Mucosa of descending colon (tissue), 3 donors: Measurements from ENCODE around the gene F7. TPM values are rescaled to one million over a fixed set of nuclear protein-coding genes. Genes with fewer than 3 reads are reported as not detected.

Experiments
- ATAC-seq: fragments of 200-7000 bp; cut with Tn5 transposase; one replicate; pipeline ENCODE4 v1.9.1; 2020; ENCODE audit warnings: mild to moderate bottlenecking, moderate library complexity
- DNase-seq, 3 donors: peaks; one replicate each; pipeline ENCODE4 v3.0.0-alpha.2; 2020
- H3K36me3 ChIP-seq: fragments of 200-600 bp; one replicate; pipeline ENCODE4 v1.8.0; 2021; ENCODE audit warnings: low read depth, mild to moderate bottlenecking
- H3K4me1 ChIP-seq: fragments of 200-600 bp; one replicate; pipeline ENCODE4 v1.8.0; 2021; ENCODE audit warnings: low read depth, mild to moderate bottlenecking
- H3K4me3 ChIP-seq: fragments of 200-600 bp; one replicate; pipeline ENCODE4 v1.8.0; 2021; ENCODE audit warnings: mild to moderate bottlenecking
- H3K9me3 ChIP-seq: fragments of 200-600 bp; one replicate; pipeline ENCODE4 v1.8.0; 2021; ENCODE audit warnings: mild to moderate bottlenecking
- CTCF ChIP-seq: fragments of 200-600 bp; IDR thresholded peaks from one replicate; pipeline ENCODE4 v1.8.0; 2022; ENCODE audit warnings: antibody characterized with exemption, mild to moderate bottlenecking
- intact Hi-C, 2 donors: fragments of 100-400 bp; cut with DNase I in 1 of 2; cut with micrococcal nuclease in 1 of 2; formaldehyde crosslinking; loops; one replicate each; pipeline versions ENCODE4 v1.11.0 to v1.11.1; 2022; cut with DNase I, micrococcal nuclease
- total RNA-seq, 3 donors: library from RNA; stranded (reverse); fragmentation: NEBNext Ultra II Directional in 2 of 3; extraction: Animal tissue kit (Norgen Biotek cat#: 25700) in 2 of 3; gene quantifications; one replicate each; pipeline versions ENCODE4 v1.2.1 to v1.2.4, GENCODE V29; 2021 to 2023
- donor health status: DM: no; HTN: no; CAD: no; lungs with moderate emphysema.
- donor health status: DM: no; HTN: no; CAD: no.
- donor health status: DM: no; HTN: yes; CAD: no.

F7 gene
- total RNA-seq, 3 donors from 2014 or later: 0.19 TPM; not detected in 2

- no peaks in the 10 kb centered on the region for H3K9me3 ChIP-seq
- intact Hi-C loops: no loop called here
- H3K36me3 ChIP-seq: no peaks in the 10 kb centered on the region
- ATAC-seq (no peak), DNase-seq (no peak)
- TF ChIP-seq CTCF: no peak
- no peaks in the 10 kb centered on the region for H3K4me1 ChIP-seq
- H3K4me3 ChIP-seq: no peak overlapping the region
Measured at GRCh38 chr13:113142876-113143275, 37.3 kb downstream of the F7 start.

- TF ChIP-seq CTCF: no peak
- no peak for ATAC-seq
- DNase-seq: no peak
- Histone ChIP-seq H3K4me3 (no peak overlapping the region), H3K9me3 (no peaks in the 10 kb centered on the region), H3K36me3 (no peaks in the 10 kb centered on the region), H3K4me1 (no peaks in the 10 kb centered on the region)
- intact Hi-C loops: no loop called here
Measured at GRCh38 chr13:113143466-113144254, 38.1 kb downstream of the F7 start.

GRCh38 chr13:113144255-113144629 is 38.7 kb downstream of the F7 start:
- no peaks in the 10 kb centered on the region for H3K36me3 ChIP-seq
- no peaks in the 10 kb centered on the region for H3K9me3 ChIP-seq
- no peak for DNase-seq
- no peak for ATAC-seq
- TF ChIP-seq CTCF: no peak
- no peaks in the 10 kb centered on the region for H3K4me1 ChIP-seq
- intact Hi-C loops: no loop called here
- H3K4me3 ChIP-seq: no peak overlapping the region

GRCh38 chr13:113145496-113145895 is 39.9 kb downstream of the F7 start:
- DNase-seq (no peak), ATAC-seq (no peak)
- no peaks in the 10 kb centered on the region for H3K9me3 ChIP-seq
- no peaks in the 10 kb centered on the region for H3K36me3 ChIP-seq
- H3K4me3 ChIP-seq: no peak overlapping the region
- intact Hi-C loops: no loop called here
- no peak for TF ChIP-seq CTCF
- H3K4me1 ChIP-seq: no peaks in the 10 kb centered on the region

GRCh38 chr13:113145911-113146598 is 40.5 kb downstream of the F7 start:
- DNase-seq (no peak), ATAC-seq (no peak)
- intact Hi-C loops: no loop called here
- TF ChIP-seq CTCF: no peak
- H3K4me3 ChIP-seq: no peak overlapping the region
- no peaks in the 10 kb centered on the region for H3K9me3 ChIP-seq
- no peaks in the 10 kb centered on the region for H3K36me3 ChIP-seq
- H3K4me1 ChIP-seq: no peaks in the 10 kb centered on the region
